ENCODE measurements around the gene DDR2.

The DDR2 gene

DNA sequence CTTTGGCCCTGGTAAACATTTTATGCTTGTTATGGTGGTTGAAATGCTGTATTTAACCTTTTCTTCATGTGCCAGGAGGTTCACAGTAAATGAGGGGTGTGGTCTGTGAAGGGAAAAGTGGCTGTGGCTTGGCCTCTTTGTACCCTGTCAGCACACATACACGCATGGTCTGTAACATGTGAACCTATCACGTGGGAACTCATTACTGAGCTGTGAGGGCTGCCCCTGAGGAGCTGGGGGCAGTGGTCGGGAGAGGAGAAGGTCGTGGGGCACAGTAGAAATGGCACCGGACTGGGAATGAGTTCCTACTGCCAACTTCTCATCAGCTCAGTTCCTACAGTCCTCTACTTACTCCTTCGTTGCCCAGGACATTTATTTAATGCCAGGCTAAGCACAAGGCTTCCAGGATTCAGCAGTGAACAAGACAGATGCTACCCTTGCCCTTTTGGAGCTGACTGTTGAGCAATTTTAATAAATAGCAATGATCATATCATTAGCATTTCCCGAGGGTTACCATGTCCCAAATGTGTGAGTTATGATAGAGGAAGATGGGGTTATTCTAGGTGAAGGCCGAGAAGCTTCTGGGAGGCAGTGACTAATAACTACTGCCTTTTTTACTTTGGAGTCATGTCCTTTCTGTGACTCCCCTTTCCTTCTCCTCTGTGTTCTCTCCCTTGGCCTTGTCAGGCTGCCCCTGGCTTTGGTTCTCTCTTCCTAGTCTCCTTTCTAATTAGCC, 38.8 kb downstream of the DDR2 start:
- TF ChIP-seq, protein P1, sequence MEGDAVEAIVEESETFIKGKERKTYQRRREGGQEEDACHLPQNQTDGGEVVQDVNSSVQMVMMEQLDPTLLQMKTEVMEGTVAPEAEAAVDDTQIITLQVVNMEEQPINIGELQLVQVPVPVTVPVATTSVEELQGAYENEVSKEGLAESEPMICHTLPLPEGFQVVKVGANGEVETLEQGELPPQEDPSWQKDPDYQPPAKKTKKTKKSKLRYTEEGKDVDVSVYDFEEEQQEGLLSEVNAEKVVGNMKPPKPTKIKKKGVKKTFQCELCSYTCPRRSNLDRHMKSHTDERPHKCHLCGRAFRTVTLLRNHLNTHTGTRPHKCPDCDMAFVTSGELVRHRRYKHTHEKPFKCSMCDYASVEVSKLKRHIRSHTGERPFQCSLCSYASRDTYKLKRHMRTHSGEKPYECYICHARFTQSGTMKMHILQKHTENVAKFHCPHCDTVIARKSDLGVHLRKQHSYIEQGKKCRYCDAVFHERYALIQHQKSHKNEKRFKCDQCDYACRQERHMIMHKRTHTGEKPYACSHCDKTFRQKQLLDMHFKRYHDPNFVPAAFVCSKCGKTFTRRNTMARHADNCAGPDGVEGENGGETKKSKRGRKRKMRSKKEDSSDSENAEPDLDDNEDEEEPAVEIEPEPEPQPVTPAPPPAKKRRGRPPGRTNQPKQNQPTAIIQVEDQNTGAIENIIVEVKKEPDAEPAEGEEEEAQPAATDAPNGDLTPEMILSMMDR (IDR thresholded peaks at IDR 0.05; ENCODE audit: insufficient read depth, low read depth, low read length, missing control alignments) = no peak
- DNase-seq (ENCODE audit: low read depth) = no peak
- H3K4me3 ChIP-seq (ENCODE audit: low read depth, low read length) = no peak overlapping the region

DNA sequence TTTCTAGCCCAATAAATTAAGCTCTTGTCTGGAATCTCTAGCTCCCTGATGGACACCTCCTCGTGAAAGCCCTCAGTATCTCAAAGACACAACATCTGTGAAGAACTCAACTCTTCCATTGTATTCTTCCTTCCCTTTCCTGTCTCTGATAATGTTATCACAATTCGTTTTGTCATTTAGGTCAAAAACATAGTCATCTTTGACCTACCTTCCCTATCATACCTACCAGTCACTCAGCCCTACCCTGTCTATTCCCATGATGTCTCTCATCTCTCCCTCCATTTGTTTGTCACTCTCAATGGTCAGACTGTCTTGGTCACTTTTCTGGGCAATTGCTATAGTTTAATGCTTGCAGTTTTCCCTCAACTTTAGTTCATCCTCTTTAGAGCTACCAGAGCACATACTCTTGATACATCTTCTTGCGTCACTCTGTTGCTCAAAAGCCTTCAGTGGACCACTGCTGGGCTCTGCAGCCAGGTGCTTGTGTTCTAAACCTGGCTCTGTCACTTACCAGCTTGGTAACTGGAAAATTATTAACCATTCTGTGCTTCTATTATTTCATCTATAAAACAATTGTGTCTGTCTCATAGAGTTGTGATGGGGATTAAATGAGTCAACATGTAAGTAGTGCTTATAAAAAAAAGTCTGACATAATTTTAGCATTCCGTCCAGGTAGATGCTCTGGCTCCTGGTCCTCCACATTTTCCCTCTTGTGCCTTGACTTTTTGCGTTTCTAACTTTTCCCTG, 39.6 kb downstream of the DDR2 start:
- TF ChIP-seq, protein P1 (IDR thresholded peaks at IDR 0.05; ENCODE audit: insufficient read depth, low read depth, low read length, missing control alignments) = no peak
- no peak overlapping the region for H3K4me3 ChIP-seq (ENCODE audit: low read depth, low read length)
- DNase-seq (ENCODE audit: low read depth) = no peak

DNA sequence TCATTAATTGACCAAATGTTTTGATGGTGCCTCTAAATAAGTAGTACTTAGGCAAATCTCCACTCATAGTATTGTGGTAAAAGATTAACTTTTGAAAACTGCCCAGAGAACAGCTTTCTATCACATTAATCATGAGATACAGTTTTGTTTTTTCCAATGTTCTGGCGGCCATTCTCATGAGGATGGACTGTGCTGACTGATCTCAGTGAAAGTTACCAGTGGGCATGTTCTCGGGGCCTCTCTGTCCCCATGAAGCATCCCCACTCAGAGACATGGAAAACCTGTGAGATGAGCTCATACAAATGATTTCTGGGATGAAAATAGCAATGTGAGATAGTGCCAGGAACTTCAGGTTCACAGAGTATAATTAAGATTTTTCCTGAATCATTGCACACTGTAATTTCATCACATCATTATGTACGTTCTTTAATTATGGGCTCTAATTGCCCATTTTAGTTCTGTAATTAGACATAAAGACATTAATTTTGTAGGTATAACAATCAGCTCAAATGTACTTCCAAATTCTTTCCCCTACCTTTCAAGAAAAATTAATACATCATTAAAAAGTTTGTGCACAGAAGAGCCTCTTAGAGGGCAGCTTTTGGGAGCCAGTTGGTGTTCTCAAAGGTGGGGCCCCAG, 40.5 kb downstream of the DDR2 start:
- DNase-seq (ENCODE audit: low read depth) = no peak
- TF ChIP-seq, protein P1 (IDR thresholded peaks at IDR 0.05; ENCODE audit: insufficient read depth, low read depth, low read length, missing control alignments) = no peak
- no peak overlapping the region for H3K4me3 ChIP-seq (ENCODE audit: low read depth, low read length)

DNA sequence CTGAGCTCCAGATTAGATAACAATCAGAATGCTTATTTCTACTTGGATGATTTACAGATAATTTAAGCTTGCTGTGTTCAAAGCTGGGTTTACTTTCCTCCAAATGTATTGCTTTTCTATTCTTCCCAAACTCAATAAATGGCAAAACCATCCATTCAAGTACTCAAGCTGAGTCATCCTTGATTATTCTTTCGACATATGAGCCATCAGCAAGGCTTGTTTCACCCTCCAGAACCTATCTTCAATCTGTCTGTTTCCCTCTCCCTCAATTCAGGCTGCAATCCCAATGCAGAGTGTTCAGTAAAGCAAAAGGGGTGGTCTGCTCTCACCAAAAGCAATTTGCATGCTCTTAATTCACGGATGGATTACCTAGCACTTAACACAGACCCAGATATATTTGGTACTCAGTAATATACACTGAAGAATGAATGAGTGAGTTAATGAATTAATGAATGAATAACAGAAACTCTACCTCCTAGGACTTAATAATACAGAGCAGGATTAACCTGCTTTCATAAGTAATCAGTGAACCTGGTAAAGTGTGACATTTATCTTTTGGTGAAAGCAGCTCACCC, 41.9 kb downstream of the DDR2 start:
- DNase-seq (ENCODE audit: low read depth) = no peak
- no peak overlapping the region for H3K4me3 ChIP-seq (ENCODE audit: low read depth, low read length)
- TF ChIP-seq, protein P1 (IDR thresholded peaks at IDR 0.05; ENCODE audit: insufficient read depth, low read depth, low read length, missing control alignments) = no peak

DNA sequence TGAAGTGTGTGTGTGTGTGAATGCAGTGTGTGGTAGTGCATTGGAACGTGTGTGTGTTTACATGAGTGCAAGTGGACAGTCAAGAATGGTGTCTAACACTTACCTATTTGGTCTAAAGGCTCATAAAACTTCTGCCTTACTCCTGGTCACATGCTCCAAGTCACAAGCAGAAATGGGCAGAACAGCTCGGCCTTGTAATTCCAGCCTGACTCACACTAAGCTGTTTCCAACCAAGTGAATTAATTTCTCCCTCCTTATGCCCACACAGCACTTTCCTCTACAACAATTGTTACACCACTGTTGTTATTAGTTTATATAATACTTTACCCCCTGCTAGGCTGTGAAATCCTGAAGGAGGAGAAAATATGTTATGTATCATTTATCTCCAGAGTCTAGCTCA, 43.8 kb downstream of the DDR2 start:
- no peak for DNase-seq (ENCODE audit: low read depth)
- TF ChIP-seq, protein P1 (IDR thresholded peaks at IDR 0.05; ENCODE audit: insufficient read depth, low read depth, low read length, missing control alignments) = no peak
- H3K4me3 ChIP-seq (ENCODE audit: low read depth, low read length) = no peak overlapping the region

DNA sequence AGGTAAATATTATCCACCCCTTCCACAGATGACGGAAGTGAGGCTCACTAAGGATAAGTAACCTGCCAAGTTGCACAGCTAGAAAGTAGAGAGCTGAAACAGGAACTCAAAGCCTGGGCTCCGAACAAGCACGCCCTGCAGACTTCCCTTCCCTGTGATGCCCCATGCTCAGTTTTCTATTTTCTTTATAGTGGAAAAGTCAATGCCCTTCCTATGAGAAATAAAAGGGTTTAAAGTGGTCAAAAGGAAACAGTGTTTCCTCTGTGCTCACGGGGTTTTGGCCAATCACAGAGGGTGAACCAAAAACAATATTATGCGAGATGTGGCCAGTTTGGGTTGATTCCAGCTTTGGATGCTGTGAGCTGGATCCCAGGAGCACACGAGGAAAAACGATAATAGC, 44.5 kb downstream of the DDR2 start:
- no peak for DNase-seq (ENCODE audit: low read depth)
- TF ChIP-seq, protein P1 (IDR thresholded peaks at IDR 0.05; ENCODE audit: insufficient read depth, low read depth, low read length, missing control alignments) = no peak
- no peak overlapping the region for H3K4me3 ChIP-seq (ENCODE audit: low read depth, low read length)
